ENCODE measurements around the gene KCNK17.

Gene KCNK17

DNA sequence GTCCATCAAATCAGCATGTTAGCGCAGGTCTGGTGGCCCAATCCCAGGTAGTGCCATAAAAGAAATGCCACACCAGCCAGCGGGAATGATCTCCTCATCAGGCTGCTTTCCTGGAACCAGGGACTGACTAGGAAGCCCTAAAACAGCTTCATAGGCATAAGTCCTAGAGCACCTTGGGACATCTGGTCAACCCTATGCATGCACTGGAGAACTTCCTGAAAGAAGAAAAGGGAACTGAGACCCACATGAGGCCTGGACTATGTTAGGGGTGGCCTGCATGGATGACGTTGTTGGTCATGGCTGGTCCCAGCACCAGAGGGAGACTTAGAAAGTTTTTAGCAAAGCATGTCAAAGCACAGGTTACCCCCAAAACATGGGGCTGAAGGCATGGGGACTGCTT, 15.8 kb upstream of the KCNK17 start:
- DNase-seq (ENCODE audit: low spot score in 2 of 2), result no peak
- ATAC-seq (replicated peaks; ENCODE audit: extremely low read depth, poor library complexity, severe bottlenecking), result no peak
- H3K27ac Mint-ChIP-seq (ENCODE audit: low read depth), result no peak overlapping the region

DNA sequence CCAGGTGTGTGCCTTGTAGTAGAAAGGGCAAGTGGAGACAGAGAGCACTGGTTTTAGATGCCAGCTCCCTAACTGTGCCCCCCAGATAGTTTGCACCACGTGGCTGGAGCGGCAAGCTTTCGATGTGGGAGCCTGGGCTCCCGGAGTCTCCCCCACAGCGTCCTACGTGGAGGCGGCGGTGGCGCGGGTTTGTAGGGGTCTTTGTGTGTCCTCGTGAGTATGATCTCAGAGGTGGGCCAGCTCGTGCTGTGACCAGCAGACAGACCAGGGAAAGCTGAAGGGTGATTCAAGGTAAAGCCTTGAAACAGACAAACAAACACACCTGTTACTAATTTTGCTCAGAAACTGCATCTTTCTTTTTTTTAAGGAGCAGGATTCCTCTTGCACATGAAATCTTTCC, 13.8 kb upstream of the KCNK17 start:
- no peaks in the 10 kb centered on the region for H3K4me1 Mint-ChIP-seq
- ATAC-seq (replicated peaks; ENCODE audit: extremely low read depth, poor library complexity, severe bottlenecking), result no peak
- no peak overlapping the region for H3K4me3 Mint-ChIP-seq
- no peaks in the 10 kb centered on the region for H3K9me3 Mint-ChIP-seq
- DNase-seq (ENCODE audit: low spot score in 2 of 2), result no peak
- no peaks in the 10 kb centered on the region for H3K36me3 Mint-ChIP-seq (ENCODE audit: insufficient read depth)
- no peak overlapping the region for H3K27ac Mint-ChIP-seq (ENCODE audit: low read depth)
- H3K27me3 Mint-ChIP-seq, result peaks cover 90% of the 10 kb centered on the region

More for the DNA sequence above, 15.8 kb upstream of the KCNK17 start:
- Mint-ChIP-seq H3K4me3 (no peak overlapping the region), H3K27me3 (peaks cover 73% of the 10 kb centered on the region), H3K9me3 (no peaks in the 10 kb centered on the region), H3K4me1 (no peaks in the 10 kb centered on the region), H3K36me3 (ENCODE audit: insufficient read depth) (no peaks in the 10 kb centered on the region)

DNA sequence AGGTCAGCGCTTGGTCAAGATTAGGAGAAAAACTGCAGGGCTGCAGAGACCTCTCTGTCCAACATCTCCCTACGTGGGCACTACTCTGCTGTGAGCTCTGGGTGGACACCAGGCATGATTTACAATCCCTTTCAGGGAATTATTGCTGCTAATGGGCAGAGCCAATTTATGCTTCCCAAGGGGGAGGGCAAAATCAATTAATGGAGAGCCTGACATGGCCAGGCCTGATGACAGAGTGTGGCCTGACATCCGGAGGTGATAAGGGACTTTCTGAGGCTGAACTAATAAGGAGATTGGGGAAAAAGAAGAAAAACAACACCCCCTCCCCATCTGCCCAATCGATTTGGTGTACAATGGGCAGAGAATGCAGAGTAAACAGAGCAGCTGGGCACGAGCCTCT, 13.3 kb upstream of the KCNK17 start:
- no peak overlapping the region for H3K27ac Mint-ChIP-seq (ENCODE audit: low read depth)
- DNase-seq (ENCODE audit: low spot score in 2 of 2), result no peak
- peaks cover 90% of the 10 kb centered on the region for H3K27me3 Mint-ChIP-seq
- no peaks in the 10 kb centered on the region for H3K9me3 Mint-ChIP-seq
- ATAC-seq (replicated peaks; ENCODE audit: extremely low read depth, poor library complexity, severe bottlenecking), result no peak
- no peaks in the 10 kb centered on the region for H3K4me1 Mint-ChIP-seq
- H3K36me3 Mint-ChIP-seq (ENCODE audit: insufficient read depth), result no peaks in the 10 kb centered on the region
- H3K4me3 Mint-ChIP-seq, result no peak overlapping the region

GRCh38 chr6:39322306-39322850, 8.2 kb upstream of the KCNK17 start, which contains the start of gene KCNK16:
TSS of gene KCNK16 (minus strand) at chr6:39322702. CDS start at chr6:39322540, 162 bp downstream.
- Mint-ChIP-seq H3K4me1 (no peaks in the 10 kb centered on the region), H3K27ac (ENCODE audit: low read depth) (no peak within 1 kb of the TSS), H3K36me3 (ENCODE audit: insufficient read depth) (peaks cover 2% of the 10 kb centered on the region), H3K27me3 (peaks cover 80% of the 10 kb centered on the region), H3K4me3 (no peak within 1 kb of the TSS), H3K9me3 (no peaks in the 10 kb centered on the region)
- ATAC-seq (replicated peaks; ENCODE audit: extremely low read depth, poor library complexity, severe bottlenecking) (no peak), DNase-seq (ENCODE audit: low spot score in 2 of 2) (no peak)

GRCh38 chr6:39321761-39322160, 7.5 kb upstream of the KCNK17 start:
- peaks cover 80% of the 10 kb centered on the region for H3K27me3 Mint-ChIP-seq
- peaks cover 2% of the 10 kb centered on the region for H3K36me3 Mint-ChIP-seq (ENCODE audit: insufficient read depth)
- DNase-seq (ENCODE audit: low spot score in 2 of 2) (no peak), ATAC-seq (replicated peaks; ENCODE audit: extremely low read depth, poor library complexity, severe bottlenecking) (no peak)
- no peak overlapping the region for H3K27ac Mint-ChIP-seq (ENCODE audit: low read depth)
- H3K9me3 Mint-ChIP-seq, result no peaks in the 10 kb centered on the region
- H3K4me1 Mint-ChIP-seq, result no peaks in the 10 kb centered on the region
- no peak overlapping the region for H3K4me3 Mint-ChIP-seq

- H3K4me1 Mint-ChIP-seq, result no peaks in the 10 kb centered on the region
- no peak overlapping the region for H3K4me3 Mint-ChIP-seq
- peaks cover 2% of the 10 kb centered on the region for H3K36me3 Mint-ChIP-seq (ENCODE audit: insufficient read depth)
- H3K27me3 Mint-ChIP-seq, result peaks cover 85% of the 10 kb centered on the region
- DNase-seq (ENCODE audit: low spot score in 2 of 2), result no peak
- no peak overlapping the region for H3K27ac Mint-ChIP-seq (ENCODE audit: low read depth)
- no peaks in the 10 kb centered on the region for H3K9me3 Mint-ChIP-seq
- ATAC-seq (replicated peaks; ENCODE audit: extremely low read depth, poor library complexity, severe bottlenecking), result no peak
Measured at GRCh38 chr6:39320363-39320984, 6.3 kb upstream of the KCNK17 start.

DNA sequence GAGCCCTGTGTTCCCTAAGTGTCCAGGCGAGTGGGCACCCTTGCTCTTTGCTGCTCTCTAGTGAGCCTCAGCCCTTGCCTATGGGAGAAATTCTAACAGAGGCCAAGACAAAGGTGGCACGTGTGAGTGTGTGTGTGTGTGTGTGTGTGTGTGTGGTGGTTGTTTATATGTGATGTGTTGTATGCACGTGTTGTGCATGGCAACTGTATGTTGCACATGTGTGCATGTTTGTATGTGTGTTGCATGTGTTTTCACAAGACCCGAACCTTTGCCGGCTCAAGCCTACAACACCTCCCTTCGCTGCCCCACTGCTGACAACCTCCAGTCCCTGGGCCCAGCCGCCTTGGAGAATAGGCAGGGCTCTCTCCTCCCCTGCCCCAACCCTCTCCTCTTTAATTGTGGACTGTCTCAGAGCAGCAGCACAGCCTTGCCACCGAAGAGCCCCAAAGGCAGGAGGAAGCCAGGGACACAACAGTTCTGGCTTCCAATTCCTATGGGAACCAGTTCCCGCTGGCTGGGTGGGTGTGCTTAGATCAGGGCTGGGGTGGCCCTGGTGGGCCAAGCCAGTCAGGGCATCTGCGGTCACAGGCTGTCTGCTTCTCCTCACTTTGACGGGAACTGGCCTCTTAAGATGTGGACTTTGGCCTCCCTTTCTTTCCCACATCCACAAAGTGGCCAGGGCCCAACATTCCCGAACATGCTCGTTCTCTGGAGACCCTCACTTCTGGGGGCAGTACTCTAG, 5.6 kb upstream of the KCNK17 start:
- Mint-ChIP-seq H3K27ac (ENCODE audit: low read depth) (no peak overlapping the region), H3K4me1 (no peaks in the 10 kb centered on the region), H3K27me3 (peaks cover 85% of the 10 kb centered on the region), H3K9me3 (no peaks in the 10 kb centered on the region), H3K36me3 (ENCODE audit: insufficient read depth) (peaks cover 2% of the 10 kb centered on the region), H3K4me3 (no peak overlapping the region)
- ATAC-seq (replicated peaks; ENCODE audit: extremely low read depth, poor library complexity, severe bottlenecking) (no peak), DNase-seq (ENCODE audit: low spot score in 2 of 2) (no peak)

GRCh38 chr6:39317256-39317655, 3.0 kb upstream of the KCNK17 start:
- peaks cover 67% of the 10 kb centered on the region for H3K27me3 Mint-ChIP-seq
- no peak overlapping the region for H3K27ac Mint-ChIP-seq (ENCODE audit: low read depth)
- no peak for ATAC-seq (replicated peaks; ENCODE audit: extremely low read depth, poor library complexity, severe bottlenecking)
- peaks cover 2% of the 10 kb centered on the region for H3K36me3 Mint-ChIP-seq (ENCODE audit: insufficient read depth)
- H3K4me1 Mint-ChIP-seq, result no peaks in the 10 kb centered on the region
- DNase-seq (ENCODE audit: low spot score in 2 of 2), result no peak
- H3K4me3 Mint-ChIP-seq, result no peak overlapping the region
- H3K9me3 Mint-ChIP-seq, result no peaks in the 10 kb centered on the region

GRCh38 chr6:39313526-39314272, 520 bp downstream of the KCNK17 start:
- no peak overlapping the region for H3K27ac Mint-ChIP-seq (ENCODE audit: low read depth)
- H3K27me3 Mint-ChIP-seq, result peaks cover 70% of the 10 kb centered on the region
- no peak for ATAC-seq (replicated peaks; ENCODE audit: extremely low read depth, poor library complexity, severe bottlenecking)
- no peaks in the 10 kb centered on the region for H3K9me3 Mint-ChIP-seq
- H3K36me3 Mint-ChIP-seq (ENCODE audit: insufficient read depth), result peaks cover 2% of the 10 kb centered on the region
- no peaks in the 10 kb centered on the region for H3K4me1 Mint-ChIP-seq
- H3K4me3 Mint-ChIP-seq, result peak overlapping the region; percentile 19
- no peak for DNase-seq (ENCODE audit: low spot score in 2 of 2)

GRCh38 chr6:39312912-39313525, 1.2 kb downstream of the KCNK17 start:
- Mint-ChIP-seq H3K27ac (ENCODE audit: low read depth) (no peak overlapping the region), H3K9me3 (no peaks in the 10 kb centered on the region), H3K36me3 (ENCODE audit: insufficient read depth) (no peaks in the 10 kb centered on the region), H3K4me1 (no peaks in the 10 kb centered on the region), H3K27me3 (peaks cover 64% of the 10 kb centered on the region), H3K4me3 (no peak overlapping the region)
- no peak for ATAC-seq (replicated peaks; ENCODE audit: extremely low read depth, poor library complexity, severe bottlenecking)
- no peak for DNase-seq (ENCODE audit: low spot score in 2 of 2)

DNA sequence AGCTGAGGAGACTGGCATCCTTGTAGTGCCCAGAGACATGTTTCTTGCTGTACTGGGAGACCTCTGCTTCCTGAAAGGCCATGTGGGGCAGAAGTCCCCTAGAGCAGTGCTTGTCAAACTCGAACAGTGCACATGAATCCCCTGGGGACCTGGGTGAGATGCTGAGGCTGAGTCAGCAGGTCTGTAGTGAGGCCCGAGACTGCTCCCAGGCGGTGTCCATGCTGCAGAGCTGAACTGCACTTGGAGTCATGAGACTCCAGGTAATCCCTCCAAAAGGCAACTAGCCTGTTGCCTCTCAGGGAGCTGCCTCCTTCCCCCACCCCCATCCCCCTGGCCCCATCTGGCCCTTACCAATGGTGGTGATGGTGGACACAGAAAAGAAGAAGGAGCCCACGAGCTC, 3.7 kb downstream of the KCNK17 start:
- DNase-seq (ENCODE audit: low spot score in 2 of 2), result no peak
- no peak for ATAC-seq (replicated peaks; ENCODE audit: extremely low read depth, poor library complexity, severe bottlenecking)
- Mint-ChIP-seq H3K4me3 (no peak overlapping the region), H3K27ac (ENCODE audit: low read depth) (peak overlapping the region; percentile 16), H3K36me3 (ENCODE audit: insufficient read depth) (no peaks in the 10 kb centered on the region), H3K9me3 (no peaks in the 10 kb centered on the region), H3K4me1 (no peaks in the 10 kb centered on the region), H3K27me3 (peaks cover 40% of the 10 kb centered on the region)

- Mint-ChIP-seq H3K4me3 (no peak overlapping the region), H3K27me3 (peaks cover 35% of the 10 kb centered on the region), H3K4me1 (no peaks in the 10 kb centered on the region), H3K9me3 (no peaks in the 10 kb centered on the region), H3K27ac (ENCODE audit: low read depth) (no peak overlapping the region), H3K36me3 (ENCODE audit: insufficient read depth) (no peaks in the 10 kb centered on the region)
- DNase-seq (ENCODE audit: low spot score in 2 of 2), result peak; percentile 25 to 38
- ATAC-seq (replicated peaks; ENCODE audit: extremely low read depth, poor library complexity, severe bottlenecking), result peak; percentile 28
Measured at GRCh38 chr6:39309942-39310531, 4.2 kb downstream of the KCNK17 start.

Measured in central memory CD8-positive, alpha-beta T cell (primary cell).